RWPE2 (cell line): ENCODE results near the gene CYP4X1.
"Not testable (repeated sequence)": the region's sequence is repeated elsewhere in the genome, so short reads cannot be mapped to it uniquely, and the experiment has no call there.

Source experiments
- ATAC-seq: fragments of 200-7000 bp; cut with Tn5 transposase; 3 replicates; pipeline ENCODE4 v1.9.1; 2021; ENCODE audit warnings: low read depth
- DNase-seq: peaks from one replicate; pipeline ENCODE4 v3.0.0-alpha.2; 2020; ENCODE audit warnings: low spot score
- H3K27ac ChIP-seq: fragments of 450-650 bp; 2 replicates; pipeline ENCODE4 v1.5.1; 2017; ENCODE audit warnings: mild to moderate bottlenecking; ENCODE audit not compliant: poor library complexity, severe bottlenecking
- H3K27me3 ChIP-seq: fragments of 250-450 bp; sonication (Bioruptor Pico); 2 replicates; pipeline ENCODE4 v1.5.1; 2021; ENCODE audit warnings: mild to moderate bottlenecking, moderate library complexity; ENCODE audit not compliant: insufficient read depth, poor library complexity, severe bottlenecking
- H3K36me3 ChIP-seq: fragments of 250-450 bp; sonication (Bioruptor Pico); 2 replicates; pipeline ENCODE4 v1.5.1; 2020; ENCODE audit warnings: low read depth, mild to moderate bottlenecking, moderate library complexity
- H3K4me1 ChIP-seq: fragments of 250-450 bp; sonication (Bioruptor Pico); 2 replicates; pipeline ENCODE4 v1.5.1; 2021; ENCODE audit warnings: mild to moderate bottlenecking, moderate library complexity; ENCODE audit not compliant: insufficient read depth, poor library complexity, severe bottlenecking
- H3K4me3 ChIP-seq: fragments of 250-450 bp; sonication (Bioruptor Pico); 2 replicates; pipeline ENCODE4 v1.5.1; 2021; ENCODE audit warnings: mild to moderate bottlenecking, moderate library complexity; ENCODE audit not compliant: severe bottlenecking
- H3K9me3 ChIP-seq: fragments of 250-450 bp; sonication (Bioruptor Pico); 2 replicates; pipeline ENCODE4 v1.5.1; 2021; ENCODE audit warnings: mild to moderate bottlenecking, moderate library complexity; ENCODE audit not compliant: severe bottlenecking
- CTCF ChIP-seq: fragments of 450-650 bp; IDR thresholded peaks from one replicate; pipeline ENCODE4 v1.5.1; 2017; ENCODE audit warnings: mild to moderate bottlenecking, moderate library complexity; ENCODE audit not compliant: poor library complexity, severe bottlenecking

The CYP4X1 gene

GRCh38 chr1:46991083-46991923 lies 32.2 kb upstream of the CYP4X1 start:
- H3K4me3 ChIP-seq, result no peak overlapping the region
- DNase-seq (no peak), ATAC-seq (no peak)
- H3K4me1 ChIP-seq, result no peaks in the 10 kb centered on the region
- no peak overlapping the region for H3K27ac ChIP-seq
- peak; percentile 32 for TF ChIP-seq CTCF
- no peaks in the 10 kb centered on the region for H3K36me3 ChIP-seq
- H3K9me3 ChIP-seq, result no peaks in the 10 kb centered on the region
- H3K27me3 ChIP-seq, result no peaks in the 10 kb centered on the region

- H3K27ac ChIP-seq, result no peak overlapping the region
- no peaks in the 10 kb centered on the region for H3K4me1 ChIP-seq
- no peaks in the 10 kb centered on the region for H3K27me3 ChIP-seq
- H3K36me3 ChIP-seq, result no peaks in the 10 kb centered on the region
- no peak overlapping the region for H3K4me3 ChIP-seq
- no peak for TF ChIP-seq CTCF
- peak; percentile 45; the same call in 1 of the 3 replicates for ATAC-seq
- DNase-seq, result no peak
- no peaks in the 10 kb centered on the region for H3K9me3 ChIP-seq
These were observed 26.7 kb upstream of the CYP4X1 start for GRCh38 chr1:46996659-46997281.

GRCh38 chr1:47002211-47002610 lies 21.3 kb upstream of the CYP4X1 start:
- no peak overlapping the region for H3K27ac ChIP-seq
- no peak for DNase-seq
- no peak overlapping the region for H3K4me3 ChIP-seq
- peak; percentile 47 for TF ChIP-seq CTCF
- H3K36me3 ChIP-seq, result no peaks in the 10 kb centered on the region
- H3K27me3 ChIP-seq, result no peaks in the 10 kb centered on the region
- H3K4me1 ChIP-seq, result no peaks in the 10 kb centered on the region
- H3K9me3 ChIP-seq, result peaks cover 3% of the 10 kb centered on the region
- ATAC-seq, result no peak

- DNase-seq (no peak), ATAC-seq (no peak)
- H3K4me1 ChIP-seq, result no peaks in the 10 kb centered on the region
- H3K27me3 ChIP-seq, result no peaks in the 10 kb centered on the region
- H3K4me3 ChIP-seq, result no peak overlapping the region
- no peak for TF ChIP-seq CTCF
- no peak overlapping the region for H3K27ac ChIP-seq
- H3K9me3 ChIP-seq, result peaks cover 3% of the 10 kb centered on the region
- no peaks in the 10 kb centered on the region for H3K36me3 ChIP-seq
These were observed 19.5 kb upstream of the CYP4X1 start for GRCh38 chr1:47003896-47004403.

- H3K4me3 ChIP-seq, H3K27me3 ChIP-seq, H3K4me1 ChIP-seq, ATAC-seq, H3K36me3 ChIP-seq, H3K27ac ChIP-seq, DNase-seq, H3K9me3 ChIP-seq: not testable (repeated sequence)
These were observed 17.0 kb upstream of the CYP4X1 start for GRCh38 chr1:47006437-47006836.
